A673 (cell line): ENCODE results near the gene MYO1F. TPM values are rescaled to one million over a fixed set of nuclear protein-coding genes. Genes with fewer than 3 reads are reported as not detected.

Experiments used
- BruUV-seq: library from RNA; stranded (reverse); fragments of 400-500 nt; replicated peaks from 2 replicates; lab custom pipeline; 2021; lab: Mats Ljungman, UMichigan
- CTCF ChIA-PET: fragments of 300-600 bp; sonication (Branson Sonifier 250); formaldehyde crosslinking; loops from one replicate; lab custom pipeline; 2022; ENCODE audit warnings: antibody characterized with exemption; lab: Charles Lee
- POLR2A ChIA-PET: fragments of 300-600 bp; sonication (Branson Sonifier 250); formaldehyde crosslinking; loops from one replicate; lab custom pipeline; 2022; ENCODE audit warnings: antibody characterized with exemption; ENCODE audit not compliant: low non-redundant PET; lab: Charles Lee
- DNase-seq: peaks from one replicate; pipeline ENCODE4 v3.0.0-alpha.2; 2015; ENCODE audit warnings: low spot score
- H3K27ac ChIP-seq: fragments of 200-600 bp; sonication (generic); 2 replicates; pipeline ENCODE4 v1.5.1; 2016; ENCODE audit warnings: mixed run types, low read depth, mild to moderate bottlenecking, mixed read lengths, antibody characterized with exemption, low read length; ENCODE audit not compliant: poor library complexity, severe bottlenecking
- H3K27me3 ChIP-seq: fragments of 200-600 bp; sonication (generic); replicated peaks from 2 replicates; pipeline ENCODE4 v1.6.1; 2017; ENCODE audit warnings: mixed run types, low read depth, mild to moderate bottlenecking, mixed read lengths, antibody characterized with exemption, low read length; ENCODE audit not compliant: insufficient read depth, poor library complexity
- H3K36me3 ChIP-seq: fragments of 200-600 bp; sonication (generic); 2 replicates; pipeline ENCODE4 v1.6.1; 2016; ENCODE audit warnings: mixed run types, mild to moderate bottlenecking, mixed read lengths, antibody characterized with exemption, low read length; ENCODE audit not compliant: insufficient read depth, poor library complexity, severe bottlenecking
- H3K4me1 ChIP-seq: fragments of 200-600 bp; sonication (generic); 2 replicates; pipeline ENCODE4 v1.6.1; 2017; ENCODE audit warnings: mixed run types, mild to moderate bottlenecking, mixed read lengths, antibody characterized with exemption, low read length; ENCODE audit not compliant: insufficient read depth, poor library complexity, severe bottlenecking
- H3K4me3 ChIP-seq: fragments of 200-600 bp; sonication (generic); 2 replicates; pipeline ENCODE4 v1.5.1; 2016; ENCODE audit warnings: low read depth, mixed run types, mild to moderate bottlenecking, mixed read lengths, low read length; ENCODE audit not compliant: poor library complexity, severe bottlenecking
- H3K9me3 ChIP-seq: fragments of 200-600 bp; sonication (generic); 2 replicates; pipeline ENCODE4 v1.6.1; 2016; ENCODE audit warnings: mixed run types, low read depth, mild to moderate bottlenecking, mixed read lengths, antibody characterized with exemption, low read length; ENCODE audit not compliant: poor library complexity, severe bottlenecking
- CTCF ChIP-seq: fragments of 300-800, 200-600 bp; sonication (generic); conservative IDR thresholded peaks from 2 replicates; pipeline ENCODE4 v1.5.1; 2017; ENCODE audit warnings: low read depth, mild to moderate bottlenecking, antibody characterized with exemption, low read length, moderate library complexity, mixed read lengths
- EZH2 ChIP-seq: fragments of 200-600 bp; sonication (generic); IDR thresholded peaks from 2 replicates; pipeline ENCODE4 v1.6.1; 2017; ENCODE audit warnings: borderline replicate concordance, low read depth, mild to moderate bottlenecking, mixed read lengths, antibody characterized with exemption, low read length; ENCODE audit not compliant: poor library complexity, severe bottlenecking
- intact Hi-C: fragments of 100-400 bp; cut with micrococcal nuclease; formaldehyde crosslinking; loops from one replicate; pipeline ENCODE4 v1.10.0; 2022; ENCODE audit not compliant: unreplicated experiment
- total RNA-seq: library from RNA; stranded (reverse); gene quantifications from 2 replicates; pipeline ENCODE4 v1.2.3, GENCODE V29; 2021

MYO1F gene
- total RNA-seq, 1 experiment from 2014 or later = 0.26 TPM

GRCh38 chr19:8513687-8514504 is 63.3 kb downstream of the MYO1F start, which contains the start of gene ZNF414:
ZNF414 (minus strand) TSS chr19:8514167; CDS start chr19:8514046, 121 bp downstream.
- peak within 1 kb of the TSS; percentile 90 for H3K4me3 ChIP-seq
- no peaks in the 10 kb centered on the region for H3K27me3 ChIP-seq
- intact Hi-C loops = no loop called here
- no peak for TF ChIP-seq CTCF
- no peak for TF ChIP-seq EZH2
- peak; percentile 99 for DNase-seq
- H3K27ac ChIP-seq = peak within 1 kb of the TSS; percentile 100
- ChIA-PET CTCF (interaction anchor here (0.5 to 1.5 kb wide), 6 partner anchors 10 to 1422 kb away, joined by 3 to 12 read pairs (median 4); partner anchors contain the start of gene OLFM2), POLR2A (interaction anchor here (0.6 to 0.9 kb wide), 5 partner anchors 8 to 611 kb away, joined by 3 to 9 read pairs (median 4); no protein-coding TSS in a partner anchor)
- H3K36me3 ChIP-seq = peaks cover 11% of the 10 kb centered on the region
- H3K4me1 ChIP-seq = peaks cover 17% of the 10 kb centered on the region
- no peaks in the 10 kb centered on the region for H3K9me3 ChIP-seq
- TSS peak; percentile 76 for BruUV-seq

GRCh38 chr19:8513036-8513686 is 64.1 kb downstream of the MYO1F start:
- intact Hi-C loops = no loop called here
- POLR2A ChIA-PET = interaction anchor here (0.6 to 0.7 kb wide), 3 partner anchors 8 to 610 kb away, joined by 3 to 9 read pairs (median 4); no protein-coding TSS in a partner anchor

More at GRCh38 chr19:8513036-8513686, 64.1 kb downstream of the MYO1F start:
- peaks cover 11% of the 10 kb centered on the region for H3K36me3 ChIP-seq
- H3K4me3 ChIP-seq = peak overlapping the region; percentile 90
- CTCF ChIA-PET = interaction anchor here (0.6 to 1.5 kb wide), 4 partner anchors 10 to 128 kb away, joined by 3 to 12 read pairs (median 4); no protein-coding TSS in a partner anchor
- no peaks in the 10 kb centered on the region for H3K9me3 ChIP-seq
- no peak for TF ChIP-seq CTCF
- TF ChIP-seq EZH2 = no peak
- H3K27me3 ChIP-seq = no peaks in the 10 kb centered on the region
- peak overlapping the region; percentile 100 for H3K27ac ChIP-seq
- DNase-seq = no peak
- peaks cover 17% of the 10 kb centered on the region for H3K4me1 ChIP-seq
- no TSS peak for BruUV-seq
